ENCODE data around the gene TMCC3.

TMCC3 gene

DNA sequence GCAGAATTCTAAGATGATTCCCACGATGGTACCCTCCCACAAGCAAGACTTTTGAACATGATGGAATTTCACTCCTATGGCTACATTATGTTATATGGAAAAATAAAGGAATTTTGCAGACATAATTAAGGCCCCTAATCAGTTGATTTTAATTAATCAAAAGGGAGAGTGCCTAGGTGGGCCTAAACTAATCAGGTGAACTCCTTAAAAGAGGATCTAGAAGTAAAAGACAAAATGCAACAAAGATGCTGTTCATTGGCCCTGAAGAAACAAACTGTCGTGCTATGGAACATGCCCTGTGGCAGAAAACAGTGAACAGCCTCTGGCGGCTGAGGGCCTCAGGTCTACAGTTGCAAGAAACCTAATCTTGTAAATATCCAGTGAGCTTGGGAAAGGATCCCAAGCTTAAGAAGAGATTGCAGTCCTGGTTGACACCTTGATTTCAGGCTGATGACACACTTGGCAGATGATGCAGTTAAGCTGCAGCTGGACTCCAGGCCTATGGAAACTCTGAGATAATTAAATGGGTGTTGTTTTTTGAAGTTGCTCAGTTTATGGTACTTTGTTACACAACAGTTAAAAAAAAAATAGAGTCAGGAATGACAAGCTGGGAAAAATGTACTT, 13.8 kb downstream of the TMCC3 start:
- DNase-seq: no peak

DNA sequence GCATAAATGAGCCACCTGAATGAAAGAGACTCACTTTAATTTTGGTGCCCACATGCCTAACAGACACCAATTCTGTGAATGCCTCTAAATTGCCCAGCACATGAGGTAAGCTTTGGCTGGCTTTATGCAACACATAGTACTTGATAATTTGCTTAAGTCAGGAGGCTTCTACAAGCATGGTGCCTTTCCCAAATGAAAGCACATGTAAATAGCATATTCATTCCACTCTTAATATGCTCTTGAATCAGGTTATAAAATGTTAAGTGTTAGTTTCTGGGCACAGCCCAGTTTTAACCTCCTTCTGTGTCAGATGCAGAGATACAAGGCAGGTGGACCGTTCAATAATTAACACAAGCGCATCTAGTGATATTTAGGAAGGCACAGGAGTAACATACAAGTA, 15.6 kb downstream of the TMCC3 start:
- Mint-ChIP-seq H3K27me3 (no peaks in the 10 kb centered on the region), H3K4me1 (peaks cover 0 to 3% of the 10 kb centered on the region in 2 donors)

More for the DNA sequence above, 13.8 kb downstream of the TMCC3 start:
- Mint-ChIP-seq H3K36me3 (peaks cover 9 to 33% of the 10 kb centered on the region in 2 donors), H3K9me3 (no peaks in the 10 kb centered on the region), H3K27ac (no peak overlapping the region), H3K4me1 (peaks cover 0 to 4% of the 10 kb centered on the region in 2 donors), H3K4me3 (no peak overlapping the region), H3K27me3 (no peaks in the 10 kb centered on the region)
- no peak for ATAC-seq (replicated peaks)

DNA sequence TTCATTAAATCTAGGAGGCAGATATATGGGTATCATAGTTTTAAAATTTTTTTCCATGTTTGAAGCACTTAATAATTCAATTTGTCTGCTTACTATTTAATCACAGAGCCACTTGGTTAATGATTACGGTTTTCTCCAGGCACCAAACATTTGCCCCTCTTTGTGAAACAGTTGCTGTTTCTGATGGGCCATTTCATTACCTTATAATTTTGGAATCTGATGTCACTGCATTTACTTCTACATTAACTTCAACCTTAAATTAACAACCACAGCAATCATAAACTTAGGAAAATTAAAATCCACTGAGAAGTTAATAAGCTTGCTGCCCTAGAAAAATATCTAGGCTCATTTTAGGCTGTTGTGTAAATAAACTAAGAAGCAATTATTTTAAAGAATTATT, 17.0 kb downstream of the TMCC3 start:
- DNase-seq: no peak
- Mint-ChIP-seq H3K36me3 (peaks cover 1 to 15% of the 10 kb centered on the region in 2 donors), H3K27ac (no peak overlapping the region), H3K4me1 (peaks cover 0 to 3% of the 10 kb centered on the region in 2 donors), H3K9me3 (no peaks in the 10 kb centered on the region), H3K4me3 (no peak overlapping the region), H3K27me3 (no peaks in the 10 kb centered on the region)
- no peak for ATAC-seq (replicated peaks)

More for the DNA sequence above, 15.6 kb downstream of the TMCC3 start:
- no peaks in the 10 kb centered on the region for H3K9me3 Mint-ChIP-seq
- H3K36me3 Mint-ChIP-seq: peaks cover 3 to 20% of the 10 kb centered on the region in 2 donors
- DNase-seq (no peak), ATAC-seq (replicated peaks) (no peak)
- no peak overlapping the region for H3K4me3 Mint-ChIP-seq
- no peak overlapping the region for H3K27ac Mint-ChIP-seq

DNA sequence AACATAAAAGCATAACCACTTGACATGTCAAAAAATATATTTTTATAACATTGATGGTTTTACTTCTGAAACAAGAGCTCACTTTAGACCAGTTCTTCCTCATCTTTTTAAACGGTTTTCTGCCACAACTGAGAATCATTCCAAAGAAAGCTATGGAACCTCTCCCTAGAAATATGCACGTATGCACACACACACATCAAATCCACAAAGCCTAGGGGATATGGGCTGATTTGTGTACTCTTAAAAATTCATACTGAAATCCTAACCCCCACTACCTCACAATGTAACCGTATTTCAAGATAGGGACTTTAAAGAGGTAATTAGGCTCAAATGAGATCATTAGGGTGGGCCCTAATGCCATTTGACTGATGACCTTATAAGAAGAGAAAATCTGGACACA, 19.3 kb downstream of the TMCC3 start:
- no peak overlapping the region for H3K4me3 Mint-ChIP-seq
- H3K4me1 Mint-ChIP-seq: peaks cover 0 to 5% of the 10 kb centered on the region in 2 donors
- H3K27me3 Mint-ChIP-seq: no peaks in the 10 kb centered on the region
- peaks cover 10 to 18% of the 10 kb centered on the region in 2 donors for H3K36me3 Mint-ChIP-seq
- DNase-seq: no peak
- H3K9me3 Mint-ChIP-seq: peaks cover 5 to 6% of the 10 kb centered on the region in 2 donors
- no peak for ATAC-seq (replicated peaks)
- H3K27ac Mint-ChIP-seq: no peak overlapping the region

DNA sequence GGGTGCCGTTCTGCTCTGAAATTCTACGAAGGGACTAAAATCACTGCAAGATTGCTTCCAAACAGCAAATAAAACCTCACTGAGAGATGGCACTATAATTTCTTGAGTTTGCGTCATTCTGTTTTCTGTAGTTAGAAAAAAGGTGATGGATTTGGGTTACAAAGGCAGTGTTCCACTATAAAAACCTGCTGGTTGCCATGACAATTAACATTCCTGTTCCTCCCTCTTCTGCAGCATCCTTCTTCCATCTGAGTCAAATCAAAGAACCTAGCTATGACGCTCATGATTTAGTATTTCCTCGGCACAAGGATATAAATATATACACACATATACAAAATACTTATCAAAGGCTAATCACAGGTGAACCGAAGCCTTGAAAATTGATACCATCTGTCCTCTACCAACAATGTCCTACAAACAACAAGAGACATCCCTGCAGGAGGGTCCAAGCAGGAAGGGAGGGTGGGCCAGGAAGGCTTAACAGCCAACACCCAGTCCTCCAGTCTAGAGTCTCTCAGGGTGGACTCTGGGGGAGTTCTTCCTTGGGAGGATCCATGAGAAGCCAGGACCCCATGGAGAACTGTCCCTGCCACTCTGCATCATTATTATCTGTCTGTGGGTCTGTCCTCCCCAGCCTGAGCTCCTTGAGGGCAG, 21.4 kb downstream of the TMCC3 start:
- Mint-ChIP-seq H3K27ac (no peak overlapping the region), H3K27me3 (no peaks in the 10 kb centered on the region), H3K4me1 (peaks cover 0 to 5% of the 10 kb centered on the region in 2 donors), H3K36me3 (peaks cover 19 to 28% of the 10 kb centered on the region in 2 donors), H3K4me3 (no peak overlapping the region), H3K9me3 (peaks cover 6 to 9% of the 10 kb centered on the region in 2 donors)
- no peak for DNase-seq
- ATAC-seq (replicated peaks): no peak

DNA sequence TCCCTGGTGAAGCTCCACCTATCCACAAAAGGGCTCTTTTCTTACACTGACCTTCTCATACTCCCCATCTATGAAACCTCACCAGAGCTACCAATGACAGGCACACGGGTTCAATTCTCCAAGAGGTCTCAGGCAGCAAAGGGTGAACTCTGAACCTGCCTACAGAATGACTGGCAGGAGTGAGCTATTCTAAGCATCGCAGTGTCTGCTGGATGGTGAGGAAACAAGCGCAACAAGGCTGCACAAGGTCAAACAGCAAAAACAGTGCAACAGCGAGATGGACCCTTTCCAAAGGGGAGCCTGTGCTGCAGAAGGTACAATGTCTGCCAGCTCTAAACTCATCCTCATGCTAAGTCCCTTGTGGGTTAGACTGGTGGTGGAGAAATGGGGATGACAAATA, 22.0 kb downstream of the TMCC3 start:
- Mint-ChIP-seq H3K4me1 (peaks cover 0 to 5% of the 10 kb centered on the region in 2 donors), H3K27me3 (no peaks in the 10 kb centered on the region)

DNA sequence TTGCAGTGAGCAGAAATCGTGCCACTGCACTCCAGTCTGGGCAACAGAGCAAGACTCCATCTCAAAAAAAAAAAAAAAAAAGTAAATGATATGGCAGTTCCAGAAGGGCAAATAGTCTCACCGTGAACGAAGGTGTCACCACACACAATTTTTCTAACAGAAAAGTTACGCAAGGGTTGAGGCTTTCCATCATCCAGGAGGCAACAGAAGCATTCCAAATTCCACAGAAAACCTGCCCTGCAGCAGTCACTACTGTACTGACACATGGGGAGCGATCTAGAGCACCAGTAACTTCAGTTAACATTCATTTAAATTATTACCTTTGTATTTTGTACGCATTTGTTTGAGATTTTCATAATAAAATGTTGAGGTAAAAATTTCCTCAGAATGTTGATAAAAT, 24.8 kb downstream of the TMCC3 start:
- Mint-ChIP-seq H3K27me3 (no peaks in the 10 kb centered on the region), H3K36me3 (peaks cover 19 to 23% of the 10 kb centered on the region in 2 donors), H3K9me3 (peaks cover 6 to 9% of the 10 kb centered on the region in 2 donors), H3K27ac (no peak overlapping the region), H3K4me3 (no peak overlapping the region), H3K4me1 (peaks cover 10 to 22% of the 10 kb centered on the region in 2 donors)
- no peak for DNase-seq
- no peak for ATAC-seq (replicated peaks)

More for the DNA sequence above, 22.0 kb downstream of the TMCC3 start:
- ATAC-seq (replicated peaks) (no peak), DNase-seq (no peak)
- H3K9me3 Mint-ChIP-seq: peaks cover 6 to 9% of the 10 kb centered on the region in 2 donors
- no peak overlapping the region for H3K4me3 Mint-ChIP-seq
- H3K36me3 Mint-ChIP-seq: peaks cover 19 to 28% of the 10 kb centered on the region in 2 donors
- H3K27ac Mint-ChIP-seq: no peak overlapping the region

DNA sequence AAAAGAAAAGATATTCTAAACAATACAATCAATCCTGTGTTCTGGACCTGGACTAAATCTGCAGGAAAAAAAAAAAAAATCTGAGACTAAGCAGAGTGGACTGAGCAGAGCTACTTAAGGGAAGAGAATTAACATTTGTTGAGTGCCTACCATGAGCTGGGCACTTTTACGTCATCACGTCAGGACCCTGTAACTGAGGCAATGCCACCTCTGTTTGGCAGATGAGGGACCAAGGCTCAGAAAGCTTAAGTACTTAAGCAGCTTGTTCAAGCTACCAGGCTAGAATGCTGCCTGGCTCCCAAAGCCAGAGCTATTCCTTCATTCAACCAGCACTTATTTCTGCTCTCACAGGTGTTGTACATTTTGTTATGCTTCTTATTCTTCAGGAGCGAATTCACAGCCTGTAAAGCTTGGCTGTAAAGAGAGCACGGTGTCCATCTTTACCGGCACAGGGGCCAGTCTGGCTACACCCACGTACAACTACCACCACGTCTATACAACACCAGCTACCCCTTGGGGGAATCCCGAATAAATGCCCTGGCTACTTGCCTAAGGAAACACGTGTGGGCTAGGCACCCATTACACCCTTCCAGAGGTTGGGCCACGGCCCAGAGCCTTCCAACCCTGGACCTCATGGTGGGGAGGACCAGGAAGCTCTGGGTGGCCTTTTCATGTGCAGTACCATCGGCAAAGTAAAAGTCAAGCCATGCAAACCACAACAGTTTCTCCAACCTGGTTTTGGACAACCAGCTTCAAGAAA, 27.0 kb downstream of the TMCC3 start:
- H3K9me3 Mint-ChIP-seq: peaks cover 6 to 9% of the 10 kb centered on the region in 2 donors
- no peak overlapping the region for H3K27ac Mint-ChIP-seq
- no peak for DNase-seq
- no peaks in the 10 kb centered on the region for H3K27me3 Mint-ChIP-seq
- H3K4me1 Mint-ChIP-seq: peaks cover 14 to 22% of the 10 kb centered on the region in 2 donors
- H3K4me3 Mint-ChIP-seq: no peak overlapping the region
- H3K36me3 Mint-ChIP-seq: peaks cover 17 to 25% of the 10 kb centered on the region in 2 donors
- ATAC-seq (replicated peaks): no peak

DNA sequence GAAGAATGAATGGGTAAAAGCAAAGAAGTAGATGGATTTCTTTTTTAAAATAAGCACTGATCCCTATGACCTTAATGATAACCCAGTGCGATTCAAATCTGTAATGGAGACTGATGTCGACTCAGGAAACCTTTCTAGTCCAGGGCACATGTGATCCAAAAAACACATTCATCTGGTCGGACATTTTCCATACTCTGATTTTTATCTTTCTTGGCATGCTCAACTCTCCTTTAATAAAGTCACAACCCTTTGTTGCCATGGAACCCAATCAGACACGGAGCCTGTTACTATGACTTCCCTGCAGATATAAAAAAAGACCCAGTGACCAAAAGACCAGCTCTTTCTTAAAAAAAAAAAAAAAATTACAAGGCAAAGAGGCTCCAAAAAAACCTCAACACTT, 27.9 kb downstream of the TMCC3 start:
- H3K27ac Mint-ChIP-seq: peak overlapping the region; percentile 37
- peaks cover 5 to 8% of the 10 kb centered on the region in 2 donors for H3K9me3 Mint-ChIP-seq
- ATAC-seq (replicated peaks): no peak
- H3K36me3 Mint-ChIP-seq: peaks cover 14 to 21% of the 10 kb centered on the region in 2 donors
- no peaks in the 10 kb centered on the region for H3K27me3 Mint-ChIP-seq
- peaks cover 14 to 21% of the 10 kb centered on the region in 2 donors for H3K4me1 Mint-ChIP-seq
- H3K4me3 Mint-ChIP-seq: peak overlapping the region; percentile 48 to 68
- no peak for DNase-seq

DNA sequence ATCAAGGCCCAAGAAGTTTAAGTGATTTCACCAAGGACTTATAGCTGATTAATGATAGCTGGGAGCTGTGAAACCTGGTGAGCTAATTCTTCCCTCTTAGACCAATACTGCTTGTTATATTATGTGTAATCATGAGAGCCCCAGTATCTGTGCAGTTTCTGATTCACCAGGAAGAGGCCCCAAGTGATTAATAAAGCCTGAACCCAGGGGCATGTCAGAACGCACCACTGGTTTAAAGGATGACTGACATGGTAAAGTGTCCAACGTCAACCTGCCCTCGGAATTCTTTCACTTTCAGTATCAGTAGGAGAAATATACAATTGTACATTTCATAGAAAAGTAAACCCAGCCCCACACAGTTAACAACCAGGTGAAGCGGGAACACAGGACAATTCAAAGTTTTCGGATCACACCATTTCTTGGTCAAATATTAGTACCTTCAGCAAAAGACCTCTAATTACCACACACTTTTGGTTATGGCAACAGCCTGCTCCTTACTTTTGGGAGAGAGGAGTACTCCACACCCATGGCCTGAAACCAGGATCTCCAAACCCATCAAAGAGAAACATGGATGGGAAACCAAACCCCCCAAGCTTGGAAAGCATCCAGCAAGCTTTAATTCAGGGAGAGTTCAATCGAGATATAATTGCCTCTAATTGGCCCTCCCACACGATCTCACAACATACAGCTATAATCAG, 28.5 kb downstream of the TMCC3 start:
- DNase-seq (peak; percentile 44), ATAC-seq (replicated peaks) (peak; percentile 99)
- H3K36me3 Mint-ChIP-seq: peaks cover 10 to 17% of the 10 kb centered on the region in 2 donors
- peaks cover 0 to 3% of the 10 kb centered on the region in 2 donors for H3K9me3 Mint-ChIP-seq
- H3K4me1 Mint-ChIP-seq: peaks cover 14 to 17% of the 10 kb centered on the region in 2 donors
- peak overlapping the region; percentile 37 for H3K27ac Mint-ChIP-seq
- H3K27me3 Mint-ChIP-seq: no peaks in the 10 kb centered on the region
- H3K4me3 Mint-ChIP-seq: peak overlapping the region; percentile 48 to 68

DNA sequence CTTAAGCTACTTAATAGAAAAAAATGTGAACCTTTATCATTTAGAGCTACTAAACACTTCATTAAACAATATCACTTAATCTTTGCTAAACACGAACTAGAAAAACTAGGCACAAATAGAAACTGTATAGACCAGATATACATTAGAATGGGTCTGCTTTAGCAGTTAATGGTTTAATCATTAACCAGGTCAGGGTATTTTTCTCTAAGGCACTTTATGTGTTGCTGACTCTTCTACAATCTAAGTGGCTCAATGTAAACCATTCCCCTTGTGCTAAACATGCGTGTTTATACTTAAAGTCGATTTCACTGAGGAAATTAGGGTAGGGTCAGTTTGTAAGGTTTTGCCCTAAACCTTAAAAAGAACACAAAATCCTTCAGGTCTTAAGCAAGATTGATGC, 29.7 kb downstream of the TMCC3 start:
- H3K27ac Mint-ChIP-seq: no peak overlapping the region
- no peak overlapping the region for H3K4me3 Mint-ChIP-seq
- DNase-seq: no peak
- no peak for ATAC-seq (replicated peaks)
- H3K4me1 Mint-ChIP-seq: peaks cover 14 to 17% of the 10 kb centered on the region in 2 donors
- no peaks in the 10 kb centered on the region for H3K27me3 Mint-ChIP-seq
- peaks cover 5 to 11% of the 10 kb centered on the region in 2 donors for H3K36me3 Mint-ChIP-seq
- H3K9me3 Mint-ChIP-seq: no peaks in the 10 kb centered on the region

DNA sequence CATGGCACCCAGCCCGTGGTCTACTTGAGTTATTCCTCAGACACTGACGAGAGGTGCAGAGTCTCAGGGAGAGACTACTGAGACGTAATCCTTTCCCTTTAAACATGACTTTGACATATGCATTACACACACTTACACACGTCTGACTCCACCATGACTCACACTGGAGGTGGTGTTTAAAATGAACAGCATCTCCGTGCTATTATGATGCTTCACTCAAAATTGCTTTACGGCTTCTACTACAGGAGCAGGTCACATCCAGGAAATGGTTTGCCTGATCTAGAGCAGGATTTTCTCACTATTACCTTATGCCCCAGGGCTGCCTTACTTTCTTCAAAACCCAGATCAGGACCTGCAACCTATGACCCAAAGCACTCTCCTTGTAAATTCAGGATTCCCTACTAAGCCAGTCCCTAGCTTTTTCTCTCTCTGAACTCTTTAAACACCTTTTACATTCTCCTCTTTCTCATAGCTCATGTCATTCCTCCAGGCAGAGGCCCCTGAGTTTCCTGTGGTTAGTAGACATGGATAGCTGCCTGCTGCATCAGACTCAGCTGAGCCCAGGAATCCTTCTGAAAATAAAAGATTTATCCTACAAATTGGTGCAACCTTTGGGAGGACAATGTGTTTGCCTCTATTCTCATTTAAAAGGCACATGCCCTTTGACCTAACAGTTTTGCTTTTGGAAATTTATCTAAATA, 31.2 kb downstream of the TMCC3 start:
- Mint-ChIP-seq H3K9me3 (no peaks in the 10 kb centered on the region), H3K27me3 (no peaks in the 10 kb centered on the region), H3K36me3 (peaks cover 0 to 6% of the 10 kb centered on the region in 2 donors), H3K4me1 (peaks cover 17% of the 10 kb centered on the region in 2 donors), H3K27ac (no peak overlapping the region), H3K4me3 (no peak overlapping the region)
- ATAC-seq (replicated peaks) (no peak), DNase-seq (no peak)

DNA sequence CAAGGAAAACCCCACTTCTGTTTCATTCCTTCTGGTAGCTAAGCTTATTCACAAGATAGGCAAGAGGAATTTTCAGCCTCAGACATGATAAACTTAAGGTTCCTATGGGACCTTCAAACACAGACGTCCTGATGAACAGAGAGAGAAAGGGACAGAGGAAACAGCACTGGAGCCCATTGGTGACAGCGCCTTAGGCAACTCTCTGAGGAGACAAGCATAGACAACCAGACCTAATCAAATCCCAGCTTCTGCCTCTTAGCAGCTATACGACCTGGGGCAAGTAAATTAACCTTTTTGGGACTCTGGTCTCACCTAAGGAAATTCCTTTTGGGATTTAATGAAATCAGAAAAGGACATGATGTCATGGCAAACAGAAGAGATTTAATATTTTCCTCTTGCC, 33.3 kb downstream of the TMCC3 start:
- H3K4me1 Mint-ChIP-seq: peaks cover 12 to 16% of the 10 kb centered on the region in 2 donors
- no peaks in the 10 kb centered on the region for H3K9me3 Mint-ChIP-seq
- ATAC-seq (replicated peaks) (no peak), DNase-seq (no peak)
- H3K27me3 Mint-ChIP-seq: no peaks in the 10 kb centered on the region
- H3K27ac Mint-ChIP-seq: no peak overlapping the region
- no peak overlapping the region for H3K4me3 Mint-ChIP-seq
- H3K36me3 Mint-ChIP-seq: peaks cover 0 to 6% of the 10 kb centered on the region in 2 donors

Data from stimulated activated naive B cell treated with anti-CD40 and anti-IgM and Interleukin-4, amounts not matched to agents 10 μg/mL and 1 μg/mL and 100 μg/mL, for 72 hours (primary cell).